ENCODE measurements around the gene IRF6. TPM values are rescaled to one million over a fixed set of nuclear protein-coding genes. Genes with fewer than 3 reads are reported as not detected.
A peak's percentile ranks its signal among the peaks of the same experiment; 100 is the strongest.

The IRF6 gene
- total RNA-seq, 2 experiments from 2014 or later, result 0.48 to 0.64 TPM

DNA sequence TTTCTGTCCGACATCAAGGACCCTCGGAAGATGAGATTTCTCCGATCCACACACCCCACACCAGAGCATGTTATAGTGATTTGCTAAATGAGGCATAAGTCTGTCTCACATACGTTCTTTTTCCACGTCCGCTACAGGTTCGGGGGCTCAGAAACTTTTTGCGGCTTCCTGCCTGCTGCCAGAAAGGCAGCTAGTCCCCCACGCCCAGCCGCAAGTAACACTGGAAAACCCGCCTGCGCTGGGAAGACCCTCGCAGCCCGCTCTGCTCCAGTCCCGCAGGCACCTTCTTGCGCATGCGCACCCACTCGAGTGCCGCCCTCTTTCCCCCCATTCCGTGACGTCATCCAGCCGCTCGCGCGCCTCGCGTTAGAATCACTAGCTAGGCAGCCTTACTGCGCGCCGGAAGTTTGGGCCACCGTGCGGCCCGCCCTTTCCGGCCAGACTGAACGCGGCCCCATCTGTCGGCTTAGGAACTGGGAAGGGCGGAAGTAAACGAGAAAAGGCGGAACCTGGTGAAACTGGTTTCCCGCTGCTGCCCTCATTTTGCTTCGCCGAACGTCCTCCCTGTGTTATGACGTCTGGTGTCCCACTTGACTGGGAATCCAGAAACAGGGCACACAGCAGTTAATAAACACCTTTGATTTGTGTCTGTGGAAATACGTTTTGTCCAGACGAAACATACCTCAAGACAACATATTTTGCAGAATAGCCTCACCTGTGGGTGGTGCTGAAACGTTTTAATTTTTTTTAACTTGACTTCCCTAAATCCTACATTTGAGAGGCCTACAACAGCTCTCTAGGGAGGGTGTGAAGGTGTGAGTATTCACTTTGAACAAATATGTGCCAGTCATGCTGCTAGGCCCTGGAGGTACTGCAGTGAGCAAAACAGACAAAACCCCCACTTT lies 21.4 kb downstream of the IRF6 start, which contains the start of gene C1orf74:
Gene C1orf74, minus strand, starts transcription at position 295 of the 905 bp plus-strand sequence. CDS start 925 bp downstream, outside the sequence.
- peak within 1 kb of the TSS; percentile 92 for H3K4me3 Mint-ChIP-seq
- intact Hi-C loops (cut with micrococcal nuclease), result loop anchor here (1.0 kb wide), 5 partner anchors 16 to 43 kb away; partner anchors contain the start of genes TRAF3IP3 and UTP25
- CTCF ChIA-PET, result interaction anchor here (0.5 to 3.7 kb wide), 6 partner anchors 11 to 55 kb away, joined by 3 to 32 read pairs (median 7); no protein-coding TSS in a partner anchor
- peak within 1 kb of the TSS; percentile 97 for H3K27ac Mint-ChIP-seq
- H3K27me3 Mint-ChIP-seq (ENCODE audit: low read depth), result no peaks in the 10 kb centered on the region
- no peaks in the 10 kb centered on the region for H3K9me3 Mint-ChIP-seq
- peak; percentile 100 for DNase-seq
- H3K4me1 Mint-ChIP-seq (ENCODE audit: low read depth), result peaks cover 37% of the 10 kb centered on the region
- H3K36me3 Mint-ChIP-seq (ENCODE audit: low read depth), result peaks cover 21% of the 10 kb centered on the region

DNA sequence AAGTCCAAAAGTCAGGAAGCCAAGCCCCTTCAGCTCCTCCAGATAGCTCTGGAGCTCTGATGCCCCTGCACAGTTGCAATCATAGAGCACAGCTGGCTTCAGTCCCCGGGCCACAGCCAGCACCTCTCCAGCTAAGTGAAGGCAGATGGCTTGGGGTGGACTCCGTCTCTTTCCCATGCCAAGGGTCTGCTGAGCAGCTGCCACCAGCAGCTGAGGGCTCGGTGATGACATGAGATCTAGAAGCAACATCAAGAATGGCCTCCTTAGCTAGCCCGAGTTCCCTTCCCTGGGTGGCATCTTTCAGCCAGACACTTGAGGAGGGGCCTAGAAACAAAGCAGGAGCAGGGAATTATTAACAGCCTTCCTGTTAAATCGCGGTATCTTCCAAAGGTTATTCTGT lies 22.6 kb downstream of the IRF6 start:
- no peaks in the 10 kb centered on the region for H3K27me3 Mint-ChIP-seq (ENCODE audit: low read depth)
- peak overlapping the region; percentile 97 for H3K27ac Mint-ChIP-seq
- H3K4me3 Mint-ChIP-seq, result peak overlapping the region; percentile 92
- DNase-seq, result no peak
- peaks cover 42% of the 10 kb centered on the region for H3K4me1 Mint-ChIP-seq (ENCODE audit: low read depth)
- no peaks in the 10 kb centered on the region for H3K9me3 Mint-ChIP-seq
- CTCF ChIA-PET, result interaction anchor here (2.0 to 2.2 kb wide), 2 partner anchors 10 to 40 kb away, joined by 7 to 9 read pairs; no protein-coding TSS in a partner anchor
- intact Hi-C loops (cut with micrococcal nuclease), result no loop called here
- peaks cover 30% of the 10 kb centered on the region for H3K36me3 Mint-ChIP-seq (ENCODE audit: low read depth)

DNA sequence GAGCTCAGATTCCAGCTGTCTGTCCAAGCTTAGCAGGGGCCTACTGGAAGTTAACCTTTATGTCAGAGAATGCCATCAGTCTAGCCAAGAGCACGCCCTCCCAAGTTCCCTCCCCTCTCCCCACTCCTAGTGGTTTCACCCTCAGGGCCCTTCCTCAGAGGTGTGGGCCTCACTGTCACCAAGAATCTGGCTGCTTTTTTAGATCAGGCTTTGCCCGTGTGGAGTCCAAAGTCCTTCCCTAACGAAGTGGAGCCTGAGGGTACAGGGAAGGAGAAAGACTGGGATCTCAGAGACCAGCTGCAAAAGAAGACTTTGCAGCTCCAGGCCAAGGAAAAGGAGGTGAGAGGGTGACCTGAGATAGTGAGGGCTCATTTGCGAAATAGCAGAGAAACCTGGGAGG lies 25.7 kb downstream of the IRF6 start:
- no peaks in the 10 kb centered on the region for H3K9me3 Mint-ChIP-seq
- H3K27ac Mint-ChIP-seq, result peak overlapping the region; percentile 65
- no peak for DNase-seq
- H3K36me3 Mint-ChIP-seq (ENCODE audit: low read depth), result peaks cover 54% of the 10 kb centered on the region
- H3K4me3 Mint-ChIP-seq, result no peak overlapping the region
- CTCF ChIA-PET, result no interaction called here
- intact Hi-C loops (cut with micrococcal nuclease), result no loop called here
- no peaks in the 10 kb centered on the region for H3K27me3 Mint-ChIP-seq (ENCODE audit: low read depth)
- H3K4me1 Mint-ChIP-seq (ENCODE audit: low read depth), result peaks cover 61% of the 10 kb centered on the region

DNA sequence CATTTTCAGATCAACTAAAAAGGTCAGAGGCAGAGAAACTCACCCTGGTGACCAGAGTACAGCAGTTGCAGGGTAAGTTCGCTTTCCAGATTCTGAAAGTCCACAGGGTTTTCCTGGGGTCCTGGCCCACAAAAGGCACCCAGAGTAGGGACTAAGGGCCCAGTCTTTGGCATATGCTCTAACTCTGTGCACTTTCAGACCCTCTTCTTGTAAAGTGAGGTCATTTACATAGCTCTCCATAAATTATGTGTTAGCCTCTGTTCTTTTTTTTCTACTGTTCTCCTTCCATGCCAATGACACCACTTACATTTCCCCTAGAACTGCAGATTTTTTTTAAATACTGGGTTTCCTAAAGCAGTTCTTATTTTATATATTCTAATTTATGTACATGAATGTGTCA lies 27.8 kb downstream of the IRF6 start:
- Mint-ChIP-seq H3K4me1 (ENCODE audit: low read depth) (peaks cover 57% of the 10 kb centered on the region), H3K36me3 (ENCODE audit: low read depth) (peaks cover 66% of the 10 kb centered on the region), H3K27ac (peak overlapping the region; percentile 69), H3K27me3 (ENCODE audit: low read depth) (no peaks in the 10 kb centered on the region), H3K4me3 (no peak overlapping the region), H3K9me3 (no peaks in the 10 kb centered on the region)
- CTCF ChIA-PET, result interaction anchor here (0.9 to 1.6 kb wide), 2 partner anchors 18 to 45 kb away, joined by 3 to 4 read pairs; no protein-coding TSS in a partner anchor
- intact Hi-C loops (cut with micrococcal nuclease), result no loop called here
- no peak for DNase-seq

DNA sequence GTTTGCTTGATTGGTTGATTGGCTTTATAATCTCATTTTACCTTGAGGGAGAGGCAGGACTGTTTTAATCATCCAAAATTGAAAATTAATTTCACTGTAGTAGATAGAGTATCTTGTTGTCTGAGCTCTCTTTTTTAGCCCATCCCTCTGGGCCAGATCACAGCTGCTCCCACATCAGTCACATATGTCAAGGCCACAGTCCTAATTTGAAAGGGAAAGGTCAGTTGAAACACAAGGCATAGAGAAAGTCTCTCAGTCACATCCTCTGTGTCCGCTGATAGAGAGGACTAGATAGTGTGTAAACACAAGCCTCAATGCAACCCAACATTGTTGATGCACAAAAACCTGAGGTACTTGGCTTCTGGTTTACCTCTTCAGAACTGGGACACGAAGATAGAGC lies 28.4 kb downstream of the IRF6 start:
- H3K9me3 Mint-ChIP-seq, result no peaks in the 10 kb centered on the region
- intact Hi-C loops (cut with micrococcal nuclease), result no loop called here
- H3K27me3 Mint-ChIP-seq (ENCODE audit: low read depth), result no peaks in the 10 kb centered on the region
- CTCF ChIA-PET, result interaction anchor here (1.4 to 1.6 kb wide), 2 partner anchors 17 to 30 kb away, joined by 4 read pairs; no protein-coding TSS in a partner anchor
- peaks cover 65% of the 10 kb centered on the region for H3K36me3 Mint-ChIP-seq (ENCODE audit: low read depth)
- H3K4me3 Mint-ChIP-seq, result no peak overlapping the region
- peak overlapping the region; percentile 69 for H3K27ac Mint-ChIP-seq
- H3K4me1 Mint-ChIP-seq (ENCODE audit: low read depth), result peaks cover 52% of the 10 kb centered on the region
- DNase-seq, result no peak

DNA sequence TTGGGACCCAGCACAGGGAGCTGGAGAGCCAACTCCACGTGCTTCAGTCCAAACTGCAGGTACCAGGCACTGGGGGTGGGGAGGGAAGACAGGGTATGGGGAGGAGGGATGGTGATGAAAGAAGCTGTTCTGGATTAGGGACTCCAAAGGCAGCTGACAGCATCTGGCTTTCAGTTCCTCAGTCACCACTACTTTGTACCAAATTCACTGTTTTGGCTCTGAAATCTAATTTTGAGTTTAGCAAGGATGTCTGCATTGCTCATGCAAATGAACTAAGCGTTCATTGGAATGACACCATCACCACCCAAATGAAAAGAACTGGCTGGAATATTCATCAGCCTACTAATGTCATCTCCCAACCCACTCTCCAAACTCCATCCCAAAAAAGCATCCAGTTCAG lies 30.3 kb downstream of the IRF6 start:
- Mint-ChIP-seq H3K27ac (peak overlapping the region; percentile 69), H3K4me3 (no peak overlapping the region), H3K36me3 (ENCODE audit: low read depth) (peaks cover 61% of the 10 kb centered on the region), H3K4me1 (ENCODE audit: low read depth) (peaks cover 48% of the 10 kb centered on the region), H3K27me3 (ENCODE audit: low read depth) (no peaks in the 10 kb centered on the region), H3K9me3 (no peaks in the 10 kb centered on the region)
- no peak for DNase-seq
- intact Hi-C loops (cut with micrococcal nuclease), result no loop called here
- CTCF ChIA-PET, result interaction anchor here (0.6 to 1.7 kb wide), 2 partner anchors 48 to 1831 kb away, joined by 3 to 9 read pairs; no protein-coding TSS in a partner anchor

DNA sequence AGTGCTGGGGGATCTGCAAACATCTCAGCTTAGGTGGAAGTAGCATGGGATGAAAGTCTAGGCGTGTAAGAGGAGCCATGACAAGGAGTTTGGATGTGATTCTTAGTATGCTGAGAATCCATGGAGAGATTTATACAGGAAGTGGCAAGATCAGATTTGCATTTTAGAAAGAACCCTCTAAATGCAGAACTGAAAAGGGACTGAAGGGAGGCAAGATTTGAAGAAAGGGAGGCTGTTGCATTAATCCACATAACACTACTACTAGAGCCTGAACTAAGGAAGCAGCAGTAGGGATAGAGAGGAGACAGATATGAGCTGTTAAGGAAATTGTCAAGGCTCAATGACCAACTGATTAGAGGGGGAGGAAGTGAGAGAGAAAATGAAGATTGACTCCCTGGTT lies 31.4 kb downstream of the IRF6 start:
- H3K36me3 Mint-ChIP-seq (ENCODE audit: low read depth), result peaks cover 53% of the 10 kb centered on the region
- no peaks in the 10 kb centered on the region for H3K9me3 Mint-ChIP-seq
- no peak for DNase-seq
- no peaks in the 10 kb centered on the region for H3K27me3 Mint-ChIP-seq (ENCODE audit: low read depth)
- no peak overlapping the region for H3K4me3 Mint-ChIP-seq
- intact Hi-C loops (cut with micrococcal nuclease), result no loop called here
- CTCF ChIA-PET, result interaction anchor here (0.7 to 2.1 kb wide), 5 partner anchors 9 to 62 kb away, joined by 3 to 9 read pairs (median 4); partner anchors contain the start of genes C1orf74 and TRAF3IP3
- H3K27ac Mint-ChIP-seq, result peak overlapping the region; percentile 69
- peaks cover 40% of the 10 kb centered on the region for H3K4me1 Mint-ChIP-seq (ENCODE audit: low read depth)

DNA sequence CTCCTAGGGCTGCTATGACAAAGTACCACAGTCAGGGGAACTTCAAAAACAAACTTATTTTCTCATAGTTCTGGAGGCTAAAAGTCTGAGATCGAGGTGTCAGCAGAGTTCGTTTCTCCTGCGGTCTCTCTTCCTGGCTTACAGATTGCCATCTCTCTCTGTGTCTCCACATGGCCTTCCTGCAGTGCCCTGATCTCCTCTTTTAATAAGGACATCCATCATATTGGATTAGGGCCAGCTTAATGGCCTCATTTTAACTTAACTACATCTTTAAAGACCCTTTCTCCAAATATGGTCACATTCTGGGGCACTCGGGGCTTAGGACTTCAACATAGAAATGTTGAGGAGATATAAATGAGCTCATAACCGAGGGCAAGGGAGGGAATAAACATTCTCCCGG lies 33.8 kb downstream of the IRF6 start:
- no peak for DNase-seq
- Mint-ChIP-seq H3K27me3 (ENCODE audit: low read depth) (no peaks in the 10 kb centered on the region), H3K27ac (no peak overlapping the region), H3K36me3 (ENCODE audit: low read depth) (peaks cover 48% of the 10 kb centered on the region), H3K9me3 (no peaks in the 10 kb centered on the region), H3K4me3 (no peak overlapping the region), H3K4me1 (ENCODE audit: low read depth) (peaks cover 24% of the 10 kb centered on the region)
- CTCF ChIA-PET, result interaction anchor here (1.0 to 1.9 kb wide), 3 partner anchors 12 to 51 kb away, joined by 5 to 7 read pairs (median 6); no protein-coding TSS in a partner anchor
- intact Hi-C loops (cut with micrococcal nuclease), result no loop called here

DNA sequence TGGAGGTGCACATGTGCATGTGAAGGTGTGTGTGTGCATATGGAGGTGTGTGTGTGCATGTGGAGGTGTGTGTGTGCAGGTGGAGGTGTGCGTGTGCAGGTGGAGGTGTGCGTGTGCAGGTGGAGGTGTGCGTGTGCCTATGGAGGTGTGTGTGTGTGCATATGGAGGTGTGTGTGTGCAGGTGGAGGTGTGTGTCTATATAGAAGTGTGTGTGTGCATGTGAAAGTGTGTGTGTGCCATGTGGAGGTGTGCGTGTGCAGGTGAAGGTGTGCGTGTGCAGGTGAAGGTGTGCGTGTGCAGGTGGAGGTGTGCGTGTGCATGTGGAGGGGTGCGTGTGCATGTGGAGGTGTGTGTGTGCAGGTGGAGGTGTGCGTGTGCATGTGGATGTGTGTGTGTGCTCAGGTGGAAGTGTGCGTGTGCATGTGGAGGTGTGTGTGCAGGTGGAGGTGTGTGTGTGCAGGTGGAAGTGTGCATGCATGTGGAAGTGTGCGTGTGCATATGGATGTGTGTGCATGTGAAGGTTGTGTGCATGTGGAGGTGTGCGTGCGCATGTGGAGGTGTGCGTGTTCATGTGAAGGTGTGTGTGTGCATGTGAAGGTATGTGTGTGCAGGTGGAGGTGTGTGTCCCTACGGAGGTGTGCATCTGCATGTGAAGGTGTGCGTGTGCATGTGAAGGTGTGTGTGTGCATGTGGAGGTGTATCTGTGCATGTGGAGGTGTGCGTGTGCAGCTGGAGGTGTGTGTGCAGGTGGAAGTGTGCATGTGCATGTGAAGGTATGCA lies 35.1 kb downstream of the IRF6 start:
- Mint-ChIP-seq H3K27me3 (ENCODE audit: low read depth) (no peaks in the 10 kb centered on the region), H3K9me3 (no peaks in the 10 kb centered on the region), H3K36me3 (ENCODE audit: low read depth) (peaks cover 48% of the 10 kb centered on the region), H3K4me3 (no peak overlapping the region), H3K4me1 (ENCODE audit: low read depth) (peaks cover 17% of the 10 kb centered on the region), H3K27ac (no peak overlapping the region)
- intact Hi-C loops (cut with micrococcal nuclease), result no loop called here
- no peak for DNase-seq
- CTCF ChIA-PET, result interaction anchor here (1.3 to 6.1 kb wide), 2 partner anchors 20 to 46 kb away, joined by 6 to 77 read pairs; no protein-coding TSS in a partner anchor

DNA sequence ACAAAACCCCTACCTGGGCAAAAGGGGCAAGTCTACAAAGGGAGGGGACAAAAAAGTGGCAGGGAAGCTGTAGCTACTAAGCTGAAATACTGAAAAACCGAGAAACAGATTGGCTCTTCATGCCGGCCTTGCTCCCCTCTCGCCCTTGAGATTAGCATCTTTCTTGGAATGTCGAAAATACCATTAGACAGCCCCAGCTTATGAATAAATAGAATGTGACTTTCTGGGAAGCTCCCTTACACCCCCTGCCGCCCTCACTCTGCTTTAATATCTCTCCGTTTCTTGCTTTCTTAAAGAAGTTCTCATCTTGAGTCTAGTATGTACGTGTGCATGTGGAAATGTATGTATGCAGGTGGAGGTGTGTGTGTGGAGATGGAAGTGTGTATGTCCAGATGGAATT lies 36.0 kb downstream of the IRF6 start:
- Mint-ChIP-seq H3K4me1 (ENCODE audit: low read depth) (peaks cover 13% of the 10 kb centered on the region), H3K9me3 (no peaks in the 10 kb centered on the region), H3K27ac (no peak overlapping the region), H3K27me3 (ENCODE audit: low read depth) (no peaks in the 10 kb centered on the region), H3K4me3 (no peak overlapping the region), H3K36me3 (ENCODE audit: low read depth) (peaks cover 46% of the 10 kb centered on the region)
- intact Hi-C loops (cut with micrococcal nuclease), result loop anchor here (1.0 to 10.0 kb wide), 4 partner anchors 57 to 1805 kb away; partner anchors contain the start of genes SLC30A1 and UTP25
- DNase-seq, result peak; percentile 37
- CTCF ChIA-PET, result interaction anchor here (0.7 to 6.1 kb wide), 8 partner anchors 13 to 97 kb away, joined by 3 to 77 read pairs (median 6); partner anchors contain the start of genes C1orf74, TRAF3IP3 and UTP25

DNA sequence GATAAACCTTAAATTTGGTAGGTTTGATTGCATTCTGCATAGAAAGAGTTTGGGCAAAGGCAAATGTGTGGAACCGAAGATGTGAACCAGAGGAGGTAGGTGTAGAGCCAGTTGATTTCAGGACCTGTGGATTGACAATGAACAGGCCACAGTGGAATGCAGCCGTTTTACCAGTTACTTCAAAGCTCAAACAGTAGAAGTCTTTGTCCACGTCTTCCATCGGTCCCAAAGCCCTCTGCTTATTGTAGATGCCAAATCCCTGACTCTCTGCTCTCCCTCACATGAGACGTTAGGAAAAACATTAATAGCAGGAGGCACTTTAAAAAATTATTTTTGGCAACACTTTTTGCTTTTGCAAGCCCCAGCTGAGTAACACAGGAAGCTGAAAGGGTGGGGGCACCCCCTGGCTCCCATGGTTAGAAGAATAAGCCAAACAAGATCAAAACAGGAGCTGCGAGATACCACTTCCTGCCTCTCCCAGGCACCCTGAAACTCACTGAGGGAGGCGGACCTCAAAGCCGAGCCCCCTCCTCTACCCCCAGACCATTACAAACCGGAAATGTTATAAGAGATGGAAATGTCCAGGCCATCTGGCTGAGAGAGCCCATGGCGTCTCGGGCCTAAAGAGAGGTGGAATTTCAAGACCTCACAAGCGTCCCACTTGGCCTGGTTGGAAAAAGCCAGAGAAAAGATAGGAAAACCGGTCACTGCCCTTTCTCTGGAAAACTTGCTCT lies 36.6 kb downstream of the IRF6 start:
- DNase-seq, result peak; percentile 92
- Mint-ChIP-seq H3K27ac (no peak overlapping the region), H3K4me1 (ENCODE audit: low read depth) (peaks cover 10% of the 10 kb centered on the region), H3K27me3 (ENCODE audit: low read depth) (no peaks in the 10 kb centered on the region), H3K36me3 (ENCODE audit: low read depth) (peaks cover 42% of the 10 kb centered on the region), H3K9me3 (no peaks in the 10 kb centered on the region), H3K4me3 (no peak overlapping the region)
- intact Hi-C loops (cut with micrococcal nuclease), result loop anchor here (1.0 to 10.0 kb wide), 4 partner anchors 58 to 1805 kb away; partner anchors contain the start of genes SLC30A1 and UTP25
- CTCF ChIA-PET, result interaction anchor here (0.6 to 6.1 kb wide), 9 partner anchors 12 to 96 kb away, joined by 3 to 77 read pairs (median 6); partner anchors contain the start of genes C1orf74, TRAF3IP3 and UTP25

Measured in activated naive CD4-positive, alpha-beta T cell treated with anti-CD3 and anti-CD28 coated beads for 36 hours (primary cell).